ENCODE data around the gene RAE1.
"Not testable (repeated sequence)": the region's sequence is repeated elsewhere in the genome, so short reads cannot be mapped to it uniquely, and the experiment has no call there.

The RAE1 gene

DNA sequence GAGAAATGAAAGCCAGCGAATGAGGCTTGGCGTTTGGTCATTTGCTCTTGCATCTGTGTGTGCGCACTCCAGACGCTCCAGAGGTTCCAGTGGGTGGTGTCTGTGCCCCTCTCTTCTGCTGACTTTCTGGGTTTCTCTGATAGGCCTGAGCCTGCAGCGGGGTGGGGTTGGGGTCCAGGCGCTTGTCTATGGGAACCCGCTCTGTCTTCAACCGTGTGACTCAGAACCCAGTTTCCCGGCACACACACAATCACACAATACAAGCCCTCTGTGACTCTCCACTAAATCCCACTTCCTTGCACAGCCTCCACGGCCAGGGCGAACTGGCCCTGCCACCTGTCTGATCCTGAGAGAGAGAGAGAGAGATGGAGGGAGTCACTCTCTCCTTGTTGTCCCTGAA lies 64.7 kb downstream of the RAE1 start:
- H3K4me3 ChIP-seq (ENCODE audit: low read depth, low read length) = no peak overlapping the region
- TF ChIP-seq, protein P1, sequence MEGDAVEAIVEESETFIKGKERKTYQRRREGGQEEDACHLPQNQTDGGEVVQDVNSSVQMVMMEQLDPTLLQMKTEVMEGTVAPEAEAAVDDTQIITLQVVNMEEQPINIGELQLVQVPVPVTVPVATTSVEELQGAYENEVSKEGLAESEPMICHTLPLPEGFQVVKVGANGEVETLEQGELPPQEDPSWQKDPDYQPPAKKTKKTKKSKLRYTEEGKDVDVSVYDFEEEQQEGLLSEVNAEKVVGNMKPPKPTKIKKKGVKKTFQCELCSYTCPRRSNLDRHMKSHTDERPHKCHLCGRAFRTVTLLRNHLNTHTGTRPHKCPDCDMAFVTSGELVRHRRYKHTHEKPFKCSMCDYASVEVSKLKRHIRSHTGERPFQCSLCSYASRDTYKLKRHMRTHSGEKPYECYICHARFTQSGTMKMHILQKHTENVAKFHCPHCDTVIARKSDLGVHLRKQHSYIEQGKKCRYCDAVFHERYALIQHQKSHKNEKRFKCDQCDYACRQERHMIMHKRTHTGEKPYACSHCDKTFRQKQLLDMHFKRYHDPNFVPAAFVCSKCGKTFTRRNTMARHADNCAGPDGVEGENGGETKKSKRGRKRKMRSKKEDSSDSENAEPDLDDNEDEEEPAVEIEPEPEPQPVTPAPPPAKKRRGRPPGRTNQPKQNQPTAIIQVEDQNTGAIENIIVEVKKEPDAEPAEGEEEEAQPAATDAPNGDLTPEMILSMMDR (IDR thresholded peaks at IDR 0.05; ENCODE audit: borderline replicate concordance, insufficient read depth, low read depth, low read length) = no peak

DNA sequence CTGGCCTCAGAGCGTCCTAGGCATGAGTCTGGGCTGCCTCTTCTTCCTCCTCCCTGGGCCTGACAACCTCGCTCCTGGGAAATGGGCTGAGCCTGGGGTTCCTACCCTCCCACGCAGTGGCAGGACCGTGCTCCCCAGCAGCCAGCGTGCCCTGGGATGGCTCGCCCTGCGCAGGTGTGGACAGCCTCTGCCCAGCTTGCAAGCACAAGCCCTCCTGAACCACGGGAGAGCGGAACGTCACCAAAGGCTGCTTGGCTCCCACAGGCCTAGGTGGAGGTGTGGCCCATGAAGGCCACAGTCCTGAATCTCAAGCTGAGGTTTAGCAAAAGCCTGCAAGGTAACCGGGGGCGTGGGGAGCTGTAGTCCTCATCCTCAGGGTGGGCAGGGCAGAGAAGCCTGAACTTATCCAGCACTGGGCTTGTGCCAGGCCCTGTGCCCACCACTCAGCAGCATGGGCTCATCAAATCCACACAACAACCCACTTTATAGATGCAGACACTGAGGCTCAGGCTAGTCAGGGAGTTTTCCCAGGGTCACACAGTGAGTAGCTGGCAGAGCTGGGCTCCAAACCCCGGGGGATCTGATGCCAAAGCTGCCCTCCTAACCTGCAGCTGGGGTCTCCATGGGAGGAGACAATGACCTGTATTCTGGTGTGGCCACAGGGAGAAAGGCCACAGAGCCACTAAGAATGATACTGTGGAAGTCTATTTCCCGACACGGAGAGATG lies 65.4 kb downstream of the RAE1 start:
- H3K4me3 ChIP-seq (ENCODE audit: low read depth, low read length) = no peak overlapping the region
- TF ChIP-seq, protein P1 (IDR thresholded peaks at IDR 0.05; ENCODE audit: borderline replicate concordance, insufficient read depth, low read depth, low read length) = no peak

DNA sequence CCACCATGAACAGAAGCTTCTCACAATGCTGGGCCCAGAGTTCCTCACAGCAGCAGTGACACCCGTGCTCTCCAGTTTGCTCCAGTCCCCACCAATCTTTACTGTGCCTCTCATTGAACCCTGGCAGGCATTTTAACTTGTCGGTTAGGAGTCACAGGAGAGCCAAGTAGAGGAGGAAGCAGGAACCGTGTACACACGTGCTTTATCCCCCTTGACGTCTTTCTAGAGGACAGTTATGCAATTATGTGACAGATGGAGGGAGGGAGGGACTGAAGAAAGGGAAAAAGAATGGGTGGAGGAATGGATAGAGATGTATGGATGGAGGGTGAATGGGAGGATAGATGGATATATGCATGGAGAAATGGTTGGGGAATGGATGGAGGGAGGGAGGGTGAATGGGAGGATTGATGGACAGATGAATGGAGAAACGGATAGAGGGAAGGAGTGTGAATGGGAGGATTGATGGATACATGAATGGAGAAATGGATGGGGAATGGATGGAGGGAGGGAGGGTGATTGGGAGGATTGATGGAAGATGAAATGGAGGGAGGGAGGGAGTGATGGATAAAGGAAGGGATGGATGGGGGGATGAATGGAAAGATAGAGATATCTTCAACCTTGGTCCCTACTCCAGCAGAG lies 66.1 kb downstream of the RAE1 start:
- TF ChIP-seq, protein P1 (IDR thresholded peaks at IDR 0.05; ENCODE audit: borderline replicate concordance, insufficient read depth, low read depth, low read length) = no peak
- no peak overlapping the region for H3K4me3 ChIP-seq (ENCODE audit: low read depth, low read length)

DNA sequence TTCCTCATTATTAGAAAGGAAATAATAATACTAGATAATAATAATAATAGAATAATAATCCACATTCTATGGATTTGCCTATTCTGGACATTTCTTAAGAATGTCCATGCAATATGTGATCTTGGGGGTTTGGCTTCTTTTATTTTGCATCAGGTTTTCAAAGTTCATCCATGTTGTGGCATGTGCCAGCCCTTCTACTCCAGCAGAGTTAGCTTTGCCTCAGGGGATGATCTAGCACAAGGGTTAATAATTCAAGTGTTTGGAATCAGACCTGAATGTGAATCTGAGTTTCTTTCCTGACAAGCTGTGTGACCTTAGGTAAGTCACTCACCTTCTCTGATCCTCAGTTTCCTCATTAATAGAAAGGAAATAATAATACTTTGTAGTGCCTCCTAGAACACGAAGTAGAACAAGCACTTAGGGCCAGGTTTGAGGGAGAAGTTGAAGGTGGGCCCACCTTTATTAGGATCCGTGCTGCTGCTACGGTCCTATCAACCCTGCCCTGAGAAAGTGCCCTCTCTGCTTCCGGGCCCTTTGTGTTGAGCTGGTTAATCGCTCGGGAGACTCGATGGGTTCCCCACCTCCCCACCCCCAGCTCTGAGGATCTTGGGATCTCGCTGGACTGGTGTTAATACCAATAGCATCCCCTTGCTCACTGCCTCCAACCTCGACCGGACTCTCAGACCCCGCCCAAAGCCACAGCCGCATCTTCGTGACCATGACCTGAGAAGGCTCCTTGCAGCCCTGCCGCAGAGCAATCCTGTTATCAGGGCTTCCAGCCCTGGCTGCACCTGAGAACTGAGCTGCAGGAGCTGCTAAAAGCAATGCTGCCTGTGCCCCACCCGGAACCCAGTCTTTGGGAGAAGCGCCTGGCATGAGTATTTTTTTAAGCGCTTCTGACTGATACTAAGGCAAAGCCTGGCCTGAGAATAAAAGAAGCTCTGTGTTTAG lies 67.0 kb downstream of the RAE1 start:
- TF ChIP-seq, protein P1 (IDR thresholded peaks at IDR 0.05; ENCODE audit: borderline replicate concordance, insufficient read depth, low read depth, low read length) = no peak

DNA sequence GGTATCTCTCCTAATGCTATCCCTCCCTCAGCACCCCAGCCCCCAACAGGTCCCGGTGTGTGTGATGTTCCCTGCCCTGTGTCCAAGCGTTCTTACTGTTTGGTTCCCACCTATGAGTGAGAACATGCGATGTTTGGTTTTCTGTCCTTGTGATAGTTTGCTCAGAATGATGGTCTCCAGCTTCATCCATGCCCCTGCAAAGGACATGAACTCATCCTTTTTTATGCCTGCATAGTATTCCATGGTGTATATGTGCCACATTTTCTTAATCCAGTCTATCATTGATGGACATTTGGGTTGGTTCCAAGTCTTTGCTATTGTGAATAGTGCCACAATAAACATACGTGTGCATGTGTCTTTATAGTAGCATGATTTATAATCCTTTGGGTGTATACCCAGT lies 68.4 kb downstream of the RAE1 start:
- not testable (repeated sequence) for H3K4me3 ChIP-seq (ENCODE audit: low read depth, low read length)

More for the DNA sequence above, 67.0 kb downstream of the RAE1 start:
- no peak overlapping the region for H3K4me3 ChIP-seq (ENCODE audit: low read depth, low read length)

DNA sequence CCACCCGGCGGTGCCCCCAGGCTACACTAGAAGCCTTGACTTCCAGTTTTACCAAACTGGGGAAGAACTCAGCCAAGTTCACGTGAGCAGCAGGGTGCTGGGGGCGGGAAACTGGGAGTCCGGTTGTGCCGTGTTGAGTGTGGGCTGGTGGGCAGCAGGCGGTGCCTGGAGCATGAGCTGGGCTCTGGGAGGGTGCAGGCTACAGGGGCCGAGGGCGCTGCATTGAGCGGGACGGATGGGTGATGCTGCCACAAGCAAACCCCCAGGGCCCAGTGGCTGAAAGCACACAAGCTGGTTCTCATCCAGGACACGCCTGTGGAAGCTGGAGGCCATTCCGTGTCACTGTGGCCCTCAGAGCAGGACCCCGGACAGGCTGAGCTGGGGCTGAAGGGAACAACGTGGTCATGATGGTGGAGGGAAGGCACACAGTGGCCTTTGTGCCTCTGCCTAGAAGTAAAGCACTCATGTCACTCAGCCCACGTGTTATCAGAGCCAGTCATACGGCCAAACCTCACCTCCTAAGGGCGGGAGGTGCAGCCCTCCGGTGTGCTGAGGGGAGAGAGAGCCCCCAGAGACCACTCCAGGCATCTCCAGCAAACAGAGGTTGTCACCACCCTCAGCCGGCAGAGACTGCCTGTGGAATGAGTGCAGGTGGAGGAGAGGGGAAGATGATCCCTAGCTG lies 69.7 kb downstream of the RAE1 start:
- H3K4me3 ChIP-seq (ENCODE audit: low read depth, low read length) = no peak overlapping the region
- TF ChIP-seq, protein P1 (IDR thresholded peaks at IDR 0.05; ENCODE audit: borderline replicate concordance, insufficient read depth, low read depth, low read length) = no peak
